Fibroblast of lung (primary cell): Measurements from ENCODE around the gene LENG8.

ENCODE experiments used
- CTCF ChIP-seq, 2 donors: IDR thresholded peaks in 1 of 2; conservative IDR thresholded peaks in 1 of 2; 1 replicate in 1 of 2; 2 replicates in 1 of 2; pipeline ENCODE4 v1.5.1; 2011 to 2012; ENCODE audit warnings: low read length in 2 of 2, control low read depth in 1 of 2, inconsistent platforms in 1 of 2, low read depth in 1 of 2, mild to moderate bottlenecking in 1 of 2
- EZH2 ChIP-seq: IDR thresholded peaks from 2 replicates; pipeline ENCODE4 v1.5.1; 2012; ENCODE audit warnings: low read length, control low read depth, mild to moderate bottlenecking; ENCODE audit errors: missing control alignments

- no peak for TF ChIP-seq CTCF (conservative IDR thresholded peaks at IDR 0.05 in 1 of 2, IDR thresholded peaks at IDR 0.05 in 1 of 2; ENCODE audit: low read depth in 1 of 2, low read length in 2 of 2)
- TF ChIP-seq EZH2, result no peak
Measured at GRCh38 chr19:54457773-54458647, 9.0 kb downstream of the LENG8 start.
